ENCODE data around the gene ANKRD50. TPM values are rescaled to one million over a fixed set of nuclear protein-coding genes. Genes with fewer than 3 reads are reported as not detected.

The ANKRD50 gene
- total and polyA plus RNA-seq, 4 donors = 4.5 to 27.4 (median 18.2) TPM

- 86 to 90% methylated on average over 4 of the region's 4 CpGs for WGBS, 2 donors
- no peaks in the 10 kb centered on the region for H3K4me1 ChIP-seq (ENCODE audit: control insufficient read depth in 1 of 2, insufficient read depth in 2 of 2, low read length in 2 of 2)
- no peak for DNase-seq
These were observed 77.2 kb downstream of the ANKRD50 start for GRCh38 chr4:124635331-124635730.

GRCh38 chr4:124633285-124633941 is 79.1 kb downstream of the ANKRD50 start:
- H3K4me3 ChIP-seq (ENCODE audit: low read length in 2 of 2) = no peak overlapping the region
- WGBS, 2 donors = 94 to 95% methylated on average over 3 of the region's 3 CpGs
- no peak for ATAC-seq (ENCODE audit: low FRiP score)
- no peaks in the 10 kb centered on the region for H3K36me3 ChIP-seq (ENCODE audit: control insufficient read depth in 1 of 2, insufficient read depth in 2 of 2, low read length in 1 of 2)
- intact Hi-C loops (cut with DNase I) = no loop called here
- H3K9me3 ChIP-seq (ENCODE audit: control insufficient read depth, low read length) = no peaks in the 10 kb centered on the region
- H3K27ac ChIP-seq (ENCODE audit: low read depth in 1 of 2, low read length in 2 of 2) = no peak overlapping the region
- H3K27me3 ChIP-seq (ENCODE audit: control insufficient read depth in 1 of 2, insufficient read depth in 2 of 2, low read length in 1 of 2) = no peaks in the 10 kb centered on the region
- no peak for DNase-seq
- no peaks in the 10 kb centered on the region for H3K4me1 ChIP-seq (ENCODE audit: control insufficient read depth in 1 of 2, insufficient read depth in 2 of 2, low read length in 2 of 2)

More at GRCh38 chr4:124635331-124635730, 77.2 kb downstream of the ANKRD50 start:
- ATAC-seq (ENCODE audit: low FRiP score) = no peak
- no peak overlapping the region for H3K4me3 ChIP-seq (ENCODE audit: low read length in 2 of 2)
- no peaks in the 10 kb centered on the region for H3K9me3 ChIP-seq (ENCODE audit: control insufficient read depth, low read length)
- H3K27ac ChIP-seq (ENCODE audit: low read depth in 1 of 2, low read length in 2 of 2) = no peak overlapping the region
- H3K36me3 ChIP-seq (ENCODE audit: control insufficient read depth in 1 of 2, insufficient read depth in 2 of 2, low read length in 1 of 2) = no peaks in the 10 kb centered on the region
- intact Hi-C loops (cut with DNase I) = no loop called here
- no peaks in the 10 kb centered on the region for H3K27me3 ChIP-seq (ENCODE audit: control insufficient read depth in 1 of 2, insufficient read depth in 2 of 2, low read length in 1 of 2)

- Histone ChIP-seq H3K36me3 (ENCODE audit: control insufficient read depth in 1 of 2, insufficient read depth in 2 of 2, low read length in 1 of 2) (no peaks in the 10 kb centered on the region), H3K27me3 (ENCODE audit: control insufficient read depth in 1 of 2, insufficient read depth in 2 of 2, low read length in 1 of 2) (no peaks in the 10 kb centered on the region), H3K9me3 (ENCODE audit: control insufficient read depth, low read length) (no peaks in the 10 kb centered on the region), H3K4me3 (ENCODE audit: low read length in 2 of 2) (no peak overlapping the region), H3K4me1 (ENCODE audit: control insufficient read depth in 1 of 2, insufficient read depth in 2 of 2, low read length in 2 of 2) (no peaks in the 10 kb centered on the region), H3K27ac (ENCODE audit: low read depth in 1 of 2, low read length in 2 of 2) (no peak overlapping the region)
- ATAC-seq (ENCODE audit: low FRiP score) (no peak), DNase-seq (no peak)
- intact Hi-C loops (cut with DNase I) = no loop called here
- WGBS, 2 donors = 86 to 90% methylated on average over 5 of the region's 5 CpGs
These were observed 80.1 kb downstream of the ANKRD50 start for GRCh38 chr4:124632439-124632838.

GRCh38 chr4:124631760-124632159 is 80.8 kb downstream of the ANKRD50 start:
- intact Hi-C loops (cut with DNase I) = no loop called here
- Histone ChIP-seq H3K36me3 (ENCODE audit: control insufficient read depth in 1 of 2, insufficient read depth in 2 of 2, low read length in 1 of 2) (no peaks in the 10 kb centered on the region), H3K4me1 (ENCODE audit: control insufficient read depth in 1 of 2, insufficient read depth in 2 of 2, low read length in 2 of 2) (no peaks in the 10 kb centered on the region), H3K9me3 (ENCODE audit: control insufficient read depth, low read length) (no peaks in the 10 kb centered on the region), H3K27me3 (ENCODE audit: control insufficient read depth in 1 of 2, insufficient read depth in 2 of 2, low read length in 1 of 2) (no peaks in the 10 kb centered on the region), H3K27ac (ENCODE audit: low read depth in 1 of 2, low read length in 2 of 2) (no peak overlapping the region), H3K4me3 (ENCODE audit: low read length in 2 of 2) (no peak overlapping the region)
- ATAC-seq (ENCODE audit: low FRiP score) (peak; percentile 81), DNase-seq (peak in 1 of 2 donors; percentile 59)
- 2 to 15% methylated on average over 1 of the region's 1 CpG for WGBS, 2 donors

- intact Hi-C loops (cut with DNase I) = no loop called here
- Histone ChIP-seq H3K4me3 (ENCODE audit: low read length in 2 of 2) (no peak overlapping the region), H3K27me3 (ENCODE audit: control insufficient read depth in 1 of 2, insufficient read depth in 2 of 2, low read length in 1 of 2) (no peaks in the 10 kb centered on the region), H3K4me1 (ENCODE audit: control insufficient read depth in 1 of 2, insufficient read depth in 2 of 2, low read length in 2 of 2) (no peaks in the 10 kb centered on the region), H3K27ac (ENCODE audit: low read depth in 1 of 2, low read length in 2 of 2) (no peak overlapping the region), H3K36me3 (ENCODE audit: control insufficient read depth in 1 of 2, insufficient read depth in 2 of 2, low read length in 1 of 2) (peaks cover 0 to 4% of the 10 kb centered on the region in 2 donors), H3K9me3 (ENCODE audit: control insufficient read depth, low read length) (no peaks in the 10 kb centered on the region)
- DNase-seq (no peak), ATAC-seq (ENCODE audit: low FRiP score) (no peak)
- whole genome bisulfite sequencing, 2 donors = 46 to 52% methylated on average over 1 of the region's 1 CpG
These were observed 82.9 kb downstream of the ANKRD50 start for GRCh38 chr4:124629681-124630080.

Data from aorta (tissue), 5 donors.